AG04450 (cell line): ENCODE measurements around the gene TMEM129. TPM values are rescaled to one million over a fixed set of nuclear protein-coding genes. Genes with fewer than 3 reads are reported as not detected.

ENCODE experiments used
- CTCF ChIA-PET: fragments of 300-600, 350-600 bp; formaldehyde crosslinking; extraction: SDS; loops from one replicate; lab custom pipeline; 2022; ENCODE audit warnings: antibody characterized with exemption, inconsistent platforms; lab: Charles Lee
- POLR2A ChIA-PET: fragments of 350-600 bp; formaldehyde crosslinking; extraction: SDS; loops from one replicate; lab custom pipeline; 2021; ENCODE audit warnings: antibody characterized with exemption, inconsistent platforms; lab: Yijun Ruan, JAX
- DNase-seq: peaks from one replicate; pipeline ENCODE4 v3.0.0-alpha.2; 2011; ENCODE audit warnings: low read depth, low spot score
- H3K27ac ChIP-seq: one replicate; pipeline ENCODE4 v1.5.1; 2012; ENCODE audit warnings: low read depth, low read length, control low read depth
- H3K27me3 ChIP-seq: one replicate; pipeline ENCODE4 v1.6.0; 2012; ENCODE audit warnings: low read length; ENCODE audit not compliant: control insufficient read depth, insufficient read depth
- H3K4me3 ChIP-seq: 2 replicates; pipeline ENCODE4 v1.5.1; 2011; ENCODE audit warnings: mild to moderate bottlenecking, low read depth, low read length, control low read depth
- H3K9me3 ChIP-seq: 2 replicates; pipeline ENCODE4 v1.5.1; 2012; ENCODE audit warnings: low read length; ENCODE audit not compliant: control insufficient read depth, insufficient read depth
- CTCF ChIP-seq: IDR thresholded peaks from 2 replicates; pipeline ENCODE4 v1.5.1; 2011; ENCODE audit warnings: low read depth, low read length, control low read depth, inconsistent platforms
- polyA plus RNA-seq: library from polyadenylated mRNA; depleted of rRNA; stranded (reverse); fragments of >200 nt; gene quantifications from 2 replicates; pipeline ENCODE4 v1.2.3, GENCODE V29; 2011

The TMEM129 gene
- polyA plus RNA-seq, 1 experiment = 13.1 TPM

GRCh38 chr4:1749826-1750225, 28.7 kb upstream of the TMEM129 start:
- Histone ChIP-seq H3K4me3 (no peak overlapping the region), H3K27me3 (no peaks in the 10 kb centered on the region), H3K27ac (no peak overlapping the region), H3K9me3 (no peaks in the 10 kb centered on the region; the same call in 1 of the 2 replicates)
- no peak for DNase-seq
- TF ChIP-seq CTCF = no peak
- POLR2A ChIA-PET = interaction anchor here (0.6 kb wide), 1 partner anchor 19 kb away, joined by 3 read pairs; no protein-coding TSS in a partner anchor
- CTCF ChIA-PET = no interaction called here

- TF ChIP-seq CTCF = no peak
- POLR2A ChIA-PET = interaction anchor here (0.6 kb wide), 1 partner anchor 20 kb away, joined by 3 read pairs; no protein-coding TSS in a partner anchor
- H3K4me3 ChIP-seq = no peak overlapping the region
- CTCF ChIA-PET = interaction anchor here (1.2 to 3.1 kb wide), 2 partner anchors 149 to 161 kb away, joined by 9 to 28 read pairs; no protein-coding TSS in a partner anchor
- H3K27me3 ChIP-seq = no peaks in the 10 kb centered on the region
- no peaks in the 10 kb centered on the region; the same call in 1 of the 2 replicates for H3K9me3 ChIP-seq
- DNase-seq = no peak
- H3K27ac ChIP-seq = no peak overlapping the region
These were observed 28.2 kb upstream of the TMEM129 start for GRCh38 chr4:1749370-1749769.

- POLR2A ChIA-PET = interaction anchor here (0.8 kb wide), 1 partner anchor 94 kb away, joined by 3 read pairs; no protein-coding TSS in a partner anchor
- DNase-seq = no peak
- H3K9me3 ChIP-seq = no peaks in the 10 kb centered on the region; the same call in 1 of the 2 replicates
- no peak overlapping the region for H3K27ac ChIP-seq
- CTCF ChIA-PET = interaction anchor here (0.5 to 3.1 kb wide), 19 partner anchors 12 to 210 kb away, joined by 3 to 33 read pairs (median 4); no protein-coding TSS in a partner anchor
- H3K4me3 ChIP-seq = no peak overlapping the region; the same call in 1 of the 2 replicates
- H3K27me3 ChIP-seq = no peaks in the 10 kb centered on the region
- TF ChIP-seq CTCF = peak; percentile 73
These were observed 27.4 kb upstream of the TMEM129 start for GRCh38 chr4:1748465-1748995.

- CTCF ChIA-PET = interaction anchor here (0.6 to 3.1 kb wide), 14 partner anchors 11 to 211 kb away, joined by 3 to 33 read pairs (median 6); no protein-coding TSS in a partner anchor
- POLR2A ChIA-PET = no interaction called here
- H3K27me3 ChIP-seq = no peaks in the 10 kb centered on the region
These were observed 26.5 kb upstream of the TMEM129 start for GRCh38 chr4:1747603-1747967.

More at GRCh38 chr4:1747603-1747967, 26.5 kb upstream of the TMEM129 start:
- Histone ChIP-seq H3K4me3 (no peak overlapping the region), H3K9me3 (no peaks in the 10 kb centered on the region; the same call in 1 of the 2 replicates), H3K27ac (no peak overlapping the region)
- TF ChIP-seq CTCF = no peak
- DNase-seq = no peak
